OCI-LY3 (cell line): ENCODE measurements around the gene RPUSD1.

Source experiments
- CTCF ChIP-seq: fragments of 200-600, 300-600 bp; sonication (generic); IDR thresholded peaks from 2 replicates; pipeline ENCODE4 v1.5.1; 2014; ENCODE audit warnings: antibody characterized with exemption, low read length, low read depth
- EZH2phosphoT487 ChIP-seq: fragments of 200-600 bp; shearing (Covaris generic); IDR thresholded peaks from 2 replicates; pipeline ENCODE4 v1.6.1; 2018; ENCODE audit warnings: antibody characterized with exemption, mixed run types, low read depth

DNA sequence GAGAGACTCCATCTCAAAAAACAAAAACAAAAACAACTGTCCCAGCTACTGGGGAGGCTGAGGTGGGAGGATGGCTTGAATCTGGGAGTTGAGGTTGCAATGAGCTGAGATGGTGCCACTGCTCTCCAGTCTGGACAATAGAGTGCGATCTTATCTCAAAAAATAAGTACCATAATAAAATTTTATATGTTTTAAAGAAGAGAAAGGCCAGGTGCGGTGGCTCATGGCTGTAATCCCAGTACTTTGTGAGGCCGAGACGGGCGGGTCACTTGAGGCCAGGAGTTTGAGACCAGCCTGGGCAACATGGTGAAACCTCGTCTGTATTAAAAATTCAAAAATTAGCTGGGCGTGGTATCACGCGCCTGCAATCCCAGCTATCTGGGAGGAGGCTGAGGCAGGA is 11.4 kb downstream of the RPUSD1 start:
- TF ChIP-seq CTCF (no peak), EZH2phosphoT487 (no peak)
